ENCODE data around the gene SNAPC4. TPM values are rescaled to one million over a fixed set of nuclear protein-coding genes. Genes with fewer than 3 reads are reported as not detected.

SNAPC4 gene, protein sequence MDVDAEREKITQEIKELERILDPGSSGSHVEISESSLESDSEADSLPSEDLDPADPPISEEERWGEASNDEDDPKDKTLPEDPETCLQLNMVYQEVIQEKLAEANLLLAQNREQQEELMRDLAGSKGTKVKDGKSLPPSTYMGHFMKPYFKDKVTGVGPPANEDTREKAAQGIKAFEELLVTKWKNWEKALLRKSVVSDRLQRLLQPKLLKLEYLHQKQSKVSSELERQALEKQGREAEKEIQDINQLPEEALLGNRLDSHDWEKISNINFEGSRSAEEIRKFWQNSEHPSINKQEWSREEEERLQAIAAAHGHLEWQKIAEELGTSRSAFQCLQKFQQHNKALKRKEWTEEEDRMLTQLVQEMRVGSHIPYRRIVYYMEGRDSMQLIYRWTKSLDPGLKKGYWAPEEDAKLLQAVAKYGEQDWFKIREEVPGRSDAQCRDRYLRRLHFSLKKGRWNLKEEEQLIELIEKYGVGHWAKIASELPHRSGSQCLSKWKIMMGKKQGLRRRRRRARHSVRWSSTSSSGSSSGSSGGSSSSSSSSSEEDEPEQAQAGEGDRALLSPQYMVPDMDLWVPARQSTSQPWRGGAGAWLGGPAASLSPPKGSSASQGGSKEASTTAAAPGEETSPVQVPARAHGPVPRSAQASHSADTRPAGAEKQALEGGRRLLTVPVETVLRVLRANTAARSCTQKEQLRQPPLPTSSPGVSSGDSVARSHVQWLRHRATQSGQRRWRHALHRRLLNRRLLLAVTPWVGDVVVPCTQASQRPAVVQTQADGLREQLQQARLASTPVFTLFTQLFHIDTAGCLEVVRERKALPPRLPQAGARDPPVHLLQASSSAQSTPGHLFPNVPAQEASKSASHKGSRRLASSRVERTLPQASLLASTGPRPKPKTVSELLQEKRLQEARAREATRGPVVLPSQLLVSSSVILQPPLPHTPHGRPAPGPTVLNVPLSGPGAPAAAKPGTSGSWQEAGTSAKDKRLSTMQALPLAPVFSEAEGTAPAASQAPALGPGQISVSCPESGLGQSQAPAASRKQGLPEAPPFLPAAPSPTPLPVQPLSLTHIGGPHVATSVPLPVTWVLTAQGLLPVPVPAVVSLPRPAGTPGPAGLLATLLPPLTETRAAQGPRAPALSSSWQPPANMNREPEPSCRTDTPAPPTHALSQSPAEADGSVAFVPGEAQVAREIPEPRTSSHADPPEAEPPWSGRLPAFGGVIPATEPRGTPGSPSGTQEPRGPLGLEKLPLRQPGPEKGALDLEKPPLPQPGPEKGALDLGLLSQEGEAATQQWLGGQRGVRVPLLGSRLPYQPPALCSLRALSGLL (N-terminal part only)
- total RNA-seq (2014; rRNA removed; shearing (Covaris generic)), result 4.6 and 4.9 TPM in 2 replicates

GRCh38 chr9:136400038-136400834 lies at the start of gene SNAPC4:
Gene SNAPC4 (minus strand): TSS chr9:136400170. CDS start chr9:136398428, 1,742 bp downstream.
- DNase-seq (ENCODE audit: low read depth), result peak; percentile 79

GRCh38 chr9:136448655-136449054 lies 48.7 kb upstream of the SNAPC4 start:
- no peak for DNase-seq (ENCODE audit: low read depth)

DNA sequence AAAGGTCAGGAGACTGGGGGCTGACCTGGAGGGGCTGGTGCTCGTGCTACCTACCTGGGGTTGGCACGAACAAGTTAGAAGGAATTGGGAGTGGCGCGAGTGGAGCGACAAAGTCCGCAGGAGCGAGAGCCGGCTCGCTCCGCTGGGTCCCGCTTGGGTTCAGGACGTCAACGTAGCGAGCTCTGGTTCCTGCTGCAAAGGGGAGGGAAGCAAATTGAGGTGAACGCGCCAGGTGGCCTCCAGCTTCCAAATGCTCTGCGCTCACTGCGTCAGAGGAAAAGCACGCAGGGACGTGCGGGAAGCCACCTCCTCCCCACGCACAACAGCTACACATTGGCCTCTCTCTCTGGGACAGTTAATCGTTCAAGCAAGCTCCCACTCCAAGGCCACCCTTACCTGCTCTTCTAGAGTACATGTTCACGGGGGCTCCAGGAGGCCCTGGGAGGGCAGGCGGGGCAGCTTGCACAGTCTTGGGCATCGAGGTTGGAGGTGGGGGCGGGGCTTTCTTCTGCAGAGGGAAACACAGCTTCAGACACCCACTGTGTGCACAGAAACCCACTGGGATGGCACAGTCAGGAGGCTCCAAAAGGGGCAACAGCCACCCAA lies 47.3 kb upstream of the SNAPC4 start:
- DNase-seq (ENCODE audit: low read depth), result no peak

DNA sequence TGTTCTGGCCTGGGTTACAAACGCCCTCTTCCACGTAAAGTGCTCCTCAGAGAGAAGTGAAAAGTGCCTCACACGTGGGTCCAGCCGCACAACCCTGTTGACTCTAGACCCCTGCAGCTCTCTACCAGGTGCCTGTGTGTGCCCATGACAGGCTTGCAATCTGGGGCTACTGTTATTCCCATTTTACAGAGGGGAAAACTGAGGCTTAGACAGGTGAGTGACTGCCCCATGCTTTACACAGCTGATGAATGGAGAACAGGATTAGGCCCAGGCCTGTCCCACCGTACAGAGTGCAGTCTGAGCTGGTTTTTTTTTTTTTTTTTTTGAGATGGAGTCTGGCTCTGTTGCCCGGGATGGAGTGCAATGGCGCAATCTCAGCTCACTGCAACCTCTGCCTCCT lies 45.8 kb upstream of the SNAPC4 start:
- no peak for DNase-seq (ENCODE audit: low read depth)

DNA sequence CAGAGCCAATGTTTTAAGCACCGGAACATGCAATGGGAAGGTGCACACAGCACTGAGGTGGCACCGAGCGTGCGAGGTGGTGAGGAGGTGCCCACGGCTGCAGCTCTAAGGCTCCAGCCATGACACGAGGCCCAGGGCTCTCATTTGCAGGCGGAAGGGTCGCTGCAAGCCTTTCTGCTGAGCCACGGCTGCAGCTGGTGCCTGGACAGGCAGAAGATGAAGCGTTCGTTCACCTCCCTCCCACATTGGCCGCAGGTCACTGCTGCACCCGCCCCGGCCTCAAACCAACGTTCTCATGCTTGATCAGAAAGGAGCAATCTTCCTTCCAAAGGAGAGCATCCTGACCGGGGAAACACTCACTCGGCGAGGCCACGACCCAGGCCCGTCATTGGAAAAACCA lies 44.1 kb upstream of the SNAPC4 start:
- DNase-seq (ENCODE audit: low read depth), result no peak

DNA sequence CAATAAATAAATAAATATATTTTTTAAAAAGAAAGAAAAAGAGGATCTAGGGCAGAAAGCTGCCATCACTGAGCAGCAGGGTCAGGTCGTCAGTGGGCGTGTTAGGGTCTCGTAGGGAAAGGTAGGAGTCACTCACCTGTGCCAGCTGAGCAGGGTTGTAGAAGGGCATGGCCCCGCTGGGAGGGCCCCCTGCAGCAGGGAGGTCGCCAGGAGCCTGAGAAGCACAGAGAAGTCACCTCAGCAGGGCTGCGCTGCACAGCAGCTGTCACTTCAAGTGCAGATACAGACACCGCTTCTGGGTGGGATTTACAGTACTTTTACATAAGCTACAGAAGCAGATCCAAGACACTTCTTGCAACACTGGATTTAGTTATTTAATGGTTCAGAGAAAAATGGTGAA lies 43.7 kb upstream of the SNAPC4 start:
- DNase-seq (ENCODE audit: low read depth), result no peak

- DNase-seq (ENCODE audit: low read depth), result no peak
These were observed 43.1 kb upstream of the SNAPC4 start for GRCh38 chr9:136443087-136443486.

DNA sequence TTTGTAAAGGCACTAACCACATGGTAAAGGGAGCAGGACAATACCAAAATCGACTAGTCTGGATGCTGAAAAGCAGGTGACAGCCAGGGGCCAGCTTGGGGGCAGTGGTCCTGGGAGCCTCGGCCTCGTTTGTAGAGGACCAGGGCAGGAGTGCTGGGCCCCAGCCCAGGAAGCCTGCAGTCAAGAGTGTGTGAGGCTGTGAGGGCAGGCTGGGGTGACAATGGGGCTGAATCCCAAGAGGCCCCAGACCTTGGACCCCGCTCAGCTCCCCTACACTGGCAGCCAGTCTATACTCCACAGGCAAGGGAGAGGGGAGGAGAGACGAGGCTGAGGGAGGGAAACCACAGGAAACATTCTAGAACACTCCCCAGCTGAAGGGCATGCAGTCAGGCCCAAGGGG lies 42.3 kb upstream of the SNAPC4 start:
- DNase-seq (ENCODE audit: low read depth), result no peak

DNA sequence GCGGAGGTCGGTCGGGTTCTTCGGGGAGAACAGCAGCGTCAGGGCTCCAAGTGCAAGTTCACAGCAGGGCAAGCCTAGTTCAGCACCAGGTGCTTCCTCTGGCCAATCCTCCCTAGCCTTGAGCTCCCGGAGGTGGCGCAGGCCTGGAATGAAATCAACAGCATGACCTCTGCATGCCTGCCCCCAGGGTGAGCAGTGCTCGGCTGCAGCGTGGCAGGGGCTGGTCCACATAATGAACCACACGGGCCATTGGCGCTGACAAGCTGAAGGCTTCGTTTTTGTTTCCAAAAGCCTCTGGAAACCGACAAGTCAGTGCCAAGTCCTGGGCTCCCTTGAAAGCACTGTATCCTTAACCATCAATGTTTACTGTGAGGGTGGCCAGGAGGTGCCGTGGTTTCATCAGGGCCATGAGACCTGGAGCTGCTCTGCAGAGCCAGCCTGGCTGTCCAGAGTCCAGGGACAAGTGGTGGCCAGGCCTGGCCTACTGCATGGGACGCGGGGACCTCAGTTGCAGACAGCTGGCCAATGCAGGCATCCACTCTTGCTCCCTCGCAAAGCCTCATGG lies 41.8 kb upstream of the SNAPC4 start:
- DNase-seq (ENCODE audit: low read depth), result no peak

- no peak for DNase-seq (ENCODE audit: low read depth)
These were observed 41.3 kb upstream of the SNAPC4 start for GRCh38 chr9:136441191-136441680.

GRCh38 chr9:136439481-136440408 lies 39.8 kb upstream of the SNAPC4 start, which contains the start of gene INPP5E:
Gene INPP5E (minus strand): TSS chr9:136439845. CDS start chr9:136439419, 426 bp downstream.
- peak; percentile 65 for DNase-seq (ENCODE audit: low read depth)

- peak; percentile 20 for DNase-seq (ENCODE audit: low read depth)
These were observed 38.8 kb upstream of the SNAPC4 start for GRCh38 chr9:136438548-136439480.

GRCh38 chr9:136437839-136438547 lies 38.0 kb upstream of the SNAPC4 start:
- no peak for DNase-seq (ENCODE audit: low read depth)

GRCh38 chr9:136437430-136437829 lies 37.5 kb upstream of the SNAPC4 start:
- DNase-seq (ENCODE audit: low read depth), result peak; percentile 17

DNA sequence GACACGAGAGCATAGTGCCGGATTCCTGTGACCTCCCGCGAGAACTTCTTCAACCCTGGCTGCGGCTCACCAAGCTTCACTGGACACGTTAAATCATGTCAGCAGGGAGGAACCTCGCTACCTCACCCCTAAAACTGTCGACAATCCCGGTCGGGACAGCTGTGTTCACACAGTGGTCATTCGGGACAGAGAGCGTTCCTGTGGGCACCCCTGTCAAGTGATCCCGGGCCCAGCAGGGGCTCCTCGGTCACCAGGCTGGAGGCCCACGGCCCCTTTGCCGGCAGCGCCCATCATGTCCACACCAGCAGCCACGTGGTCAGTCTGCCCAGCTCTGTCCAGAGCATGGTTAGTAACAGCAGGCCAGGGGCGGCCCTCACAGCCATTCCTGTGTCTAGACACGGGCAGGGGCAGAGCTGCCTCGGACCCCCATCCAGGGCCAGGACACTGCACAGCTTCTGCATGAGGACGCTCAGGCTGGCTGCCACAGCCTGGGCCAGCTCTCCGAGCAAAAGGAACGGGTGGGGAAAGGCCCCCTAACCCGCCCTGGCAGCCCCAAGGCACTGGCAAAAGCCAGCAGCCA lies 36.2 kb upstream of the SNAPC4 start:
- no peak for DNase-seq (ENCODE audit: low read depth)

GRCh38 chr9:136434580-136435169 lies 34.7 kb upstream of the SNAPC4 start:
- DNase-seq (ENCODE audit: low read depth), result no peak

All from RPMI7951 (cell line).